ENCODE measurements around the gene PARVG.

Gene PARVG

DNA sequence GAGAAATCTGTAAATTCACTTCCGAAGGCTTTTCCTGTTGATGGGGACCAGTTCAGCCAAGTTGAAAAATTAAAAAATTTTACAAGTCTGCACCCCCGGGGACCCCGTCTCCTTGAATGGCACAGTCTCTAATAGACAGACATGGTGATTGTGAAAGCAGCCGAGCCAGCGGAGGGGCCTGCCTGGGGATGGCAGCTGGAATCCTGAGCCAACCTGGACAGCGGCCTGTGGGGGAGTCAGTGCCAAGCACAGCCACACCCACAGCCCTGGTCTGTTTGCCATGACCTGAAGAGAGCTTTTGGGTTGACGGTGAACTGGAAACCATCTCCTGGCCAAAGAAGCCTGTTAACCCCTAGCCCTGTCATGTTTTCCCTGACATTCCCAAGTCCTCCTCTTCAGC lies 64.7 kb downstream of the PARVG start:
- DNase-seq (ENCODE audit: low spot score), result no peak

DNA sequence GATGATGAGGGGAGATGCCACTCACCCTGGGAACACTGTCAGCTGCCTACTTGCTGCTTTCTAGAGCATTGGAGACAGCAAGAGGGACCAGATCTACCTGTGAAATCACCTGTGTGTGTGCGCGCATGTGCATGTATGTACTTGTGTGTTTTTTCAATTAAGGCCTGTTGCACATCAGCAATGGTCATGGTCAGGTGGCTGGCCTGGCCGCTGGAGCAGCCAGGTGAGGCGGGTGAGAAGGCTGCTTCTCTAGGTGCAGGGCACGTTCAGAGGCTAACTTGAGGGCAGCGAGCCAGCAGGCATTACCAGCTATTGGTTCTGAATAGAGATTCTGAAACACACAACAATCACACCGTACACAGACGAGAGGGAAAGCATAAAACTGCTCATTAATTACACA lies 65.1 kb downstream of the PARVG start:
- DNase-seq (ENCODE audit: low spot score), result no peak

DNA sequence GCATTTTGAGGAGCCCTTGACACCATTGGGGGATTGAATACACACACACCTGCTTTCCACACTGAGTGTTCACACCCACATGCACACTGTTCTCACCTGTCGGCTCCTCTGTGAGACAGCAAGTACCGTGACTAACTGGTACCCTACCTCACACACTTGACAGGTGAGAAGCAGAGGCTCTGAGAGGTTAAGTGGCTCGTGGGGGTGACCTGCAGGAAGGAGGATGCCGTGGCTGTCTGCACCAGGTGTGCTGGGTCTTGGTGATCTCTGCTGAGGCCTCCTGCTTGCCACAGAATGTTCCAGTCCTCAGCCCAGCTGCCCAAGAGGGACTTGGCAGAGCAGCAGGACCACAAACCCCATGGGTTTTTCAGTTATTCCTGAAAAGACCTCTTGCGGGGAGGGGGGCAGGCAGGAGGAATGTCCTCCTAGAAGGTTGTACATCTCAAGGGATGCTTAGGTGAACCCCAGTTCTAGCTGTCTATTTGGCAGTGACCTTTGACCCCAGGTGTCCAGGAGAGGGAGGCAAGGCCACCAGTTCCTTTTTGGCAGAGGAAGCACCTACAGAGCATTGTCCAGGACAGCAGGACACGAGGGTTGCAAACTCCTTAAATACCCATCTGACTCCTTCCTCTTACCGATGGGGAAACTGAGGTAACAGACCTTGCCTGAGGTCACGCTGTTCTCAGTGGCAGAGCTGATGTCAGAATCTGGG lies 66.0 kb downstream of the PARVG start:
- no peak for DNase-seq (ENCODE audit: low spot score)

DNA sequence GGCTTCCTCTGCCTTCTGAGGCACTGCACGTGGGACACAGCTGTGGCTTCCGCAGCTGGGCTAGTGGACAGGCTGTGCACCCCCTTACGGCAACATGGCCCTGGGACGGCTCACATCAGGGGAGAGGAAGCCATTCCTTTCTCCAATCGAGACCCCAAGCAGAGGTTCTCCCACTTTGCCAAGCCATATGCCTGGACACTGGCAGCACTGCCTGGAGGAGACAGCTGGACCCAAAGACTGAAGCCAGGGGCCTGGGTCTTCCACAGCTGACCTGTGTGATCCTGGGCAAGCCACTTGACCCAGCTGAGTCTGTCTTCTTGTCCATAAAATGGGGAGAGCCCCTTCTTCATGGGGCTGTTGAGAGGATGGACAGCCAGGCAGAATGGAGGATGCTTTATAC lies 66.6 kb downstream of the PARVG start:
- DNase-seq (ENCODE audit: low spot score), result no peak

DNA sequence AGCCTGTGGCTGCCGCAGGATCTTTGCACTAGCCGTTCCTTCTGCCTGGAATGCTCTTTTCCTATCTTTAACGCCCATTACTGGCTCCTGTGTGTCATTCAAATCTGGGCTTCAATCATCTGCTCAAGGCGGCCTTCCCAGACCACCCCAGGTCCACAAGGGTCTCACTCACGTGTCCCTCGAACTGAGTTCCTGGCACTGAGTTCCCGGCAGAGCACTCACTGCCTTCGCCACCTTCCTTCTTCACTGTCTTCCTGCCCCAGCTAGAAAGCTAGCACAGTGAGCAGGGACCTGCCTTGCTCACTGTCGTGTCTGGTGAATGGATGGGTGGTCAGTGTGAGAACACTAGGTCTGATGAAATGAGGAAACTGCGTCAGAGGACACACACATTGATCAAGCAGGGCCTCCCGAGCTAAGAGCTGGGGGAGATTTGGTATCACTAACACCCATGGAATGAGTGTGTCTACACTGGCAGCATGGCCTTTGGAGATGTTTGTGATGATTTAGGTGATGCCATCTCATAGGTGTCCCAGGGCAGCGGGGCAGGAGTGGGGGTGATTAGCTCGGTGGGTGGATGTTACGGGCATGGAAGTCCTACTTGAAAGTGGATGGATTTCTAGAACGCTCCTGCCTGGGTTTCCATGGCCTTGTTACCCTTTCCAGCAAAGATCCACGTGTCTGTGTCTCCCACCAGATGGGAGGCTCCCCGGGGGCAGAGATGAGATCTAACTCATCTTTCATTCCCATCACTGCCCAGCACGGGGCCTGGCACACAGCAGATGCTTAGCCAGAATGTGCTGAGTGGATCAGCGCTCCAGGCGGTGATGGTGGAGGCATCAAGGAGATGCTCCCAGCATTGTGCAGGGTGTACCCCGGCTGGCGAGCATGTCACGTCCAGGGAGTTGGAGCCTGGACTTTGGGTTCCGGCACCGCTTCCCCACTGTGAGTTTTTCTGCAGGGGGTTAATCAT lies 67.5 kb downstream of the PARVG start:
- DNase-seq (ENCODE audit: low spot score), result no peak

DNA sequence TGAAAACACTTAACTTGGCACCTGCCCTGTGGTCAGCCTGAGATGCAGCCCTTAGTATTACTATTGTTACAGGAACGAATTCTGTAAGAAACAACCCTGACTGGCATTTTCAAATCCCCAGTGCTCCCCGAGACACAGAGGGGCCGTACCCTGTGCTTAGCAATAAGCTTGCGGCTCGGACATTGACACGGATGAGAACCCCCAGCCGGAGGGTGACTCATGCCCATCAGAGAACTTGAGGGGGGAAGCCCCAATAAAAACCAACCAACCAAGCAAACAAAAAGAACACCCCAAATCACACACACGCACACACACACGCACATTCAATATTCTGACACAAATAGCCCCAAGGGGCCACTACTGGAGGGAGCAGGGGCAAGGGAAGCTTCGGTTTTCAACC lies 68.2 kb downstream of the PARVG start:
- DNase-seq (ENCODE audit: low spot score), result no peak

DNA sequence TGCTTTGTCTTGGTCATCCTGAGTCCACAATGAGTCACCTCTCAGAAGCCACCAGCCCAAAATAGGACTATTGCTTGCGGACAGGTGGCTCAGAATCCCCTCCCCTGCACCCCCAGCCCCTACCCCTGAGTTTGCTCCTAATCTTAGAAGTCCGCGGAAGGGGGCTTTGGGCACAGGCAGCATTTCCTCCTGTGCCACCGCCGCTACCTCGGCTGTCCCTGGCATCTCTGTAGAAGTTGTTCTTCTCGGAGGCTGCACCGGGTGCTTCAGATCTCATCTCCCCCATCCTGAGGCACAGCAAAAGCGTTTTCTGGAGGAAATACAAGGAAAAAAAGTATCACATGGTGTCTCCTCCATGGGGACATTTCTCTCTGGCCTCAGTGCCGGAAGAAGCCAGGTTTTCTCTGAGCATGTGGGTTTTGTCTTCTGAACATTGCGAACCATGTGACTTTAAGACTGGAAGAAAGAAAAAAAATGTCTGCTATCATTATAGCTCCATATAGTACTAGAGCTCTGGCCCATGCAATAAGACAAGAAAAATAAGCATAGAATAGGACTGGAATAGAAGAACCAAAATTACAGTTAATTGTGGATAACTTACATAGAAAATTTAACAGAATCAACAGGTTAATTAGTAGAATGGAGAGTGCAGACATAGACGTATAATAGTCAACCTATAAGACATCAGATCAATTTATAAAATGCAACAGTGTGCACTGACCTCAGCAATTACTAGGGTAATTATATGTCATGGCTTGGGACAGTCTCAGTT lies 68.8 kb downstream of the PARVG start:
- DNase-seq (ENCODE audit: low spot score), result no peak

DNA sequence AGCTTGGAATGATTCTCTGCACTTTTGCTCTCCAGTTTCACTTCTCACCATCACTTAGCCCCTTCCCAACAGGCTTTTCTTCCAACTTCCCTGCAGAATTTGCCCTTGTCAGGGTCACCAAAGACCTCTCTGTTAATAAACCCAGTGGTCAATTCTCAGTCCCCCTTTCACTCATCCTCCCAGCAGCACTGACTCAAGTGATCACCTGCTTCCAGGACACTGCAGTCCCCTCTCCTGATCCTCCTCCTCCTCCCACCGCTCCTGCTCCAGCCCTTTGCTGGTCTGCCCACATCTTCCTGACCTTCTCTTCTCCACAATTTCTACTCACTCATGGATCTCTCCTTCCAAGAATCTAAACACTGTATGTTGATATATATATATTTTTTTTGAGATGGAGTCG lies 74.1 kb downstream of the PARVG start:
- DNase-seq (ENCODE audit: low spot score), result no peak

DNA sequence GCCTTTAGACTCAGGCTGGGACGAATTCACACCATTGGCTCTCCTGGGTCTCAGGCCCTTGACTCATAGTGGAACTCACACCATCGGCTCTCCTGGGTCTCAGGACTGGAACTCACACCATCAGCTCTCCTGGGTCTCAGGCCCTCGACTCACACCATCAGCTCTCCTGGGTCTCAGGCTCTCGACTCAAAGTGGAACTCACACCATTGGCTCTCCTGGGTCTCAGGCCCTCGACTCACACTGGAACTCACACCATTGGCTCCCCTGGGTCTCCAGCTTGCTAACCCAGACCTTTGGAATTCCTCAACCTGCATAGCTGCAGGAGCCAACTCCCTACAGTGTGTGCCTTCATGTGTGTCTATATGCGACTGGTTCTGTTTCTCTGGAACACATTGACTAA lies 75.4 kb downstream of the PARVG start:
- no peak for DNase-seq (ENCODE audit: low spot score)

DNA sequence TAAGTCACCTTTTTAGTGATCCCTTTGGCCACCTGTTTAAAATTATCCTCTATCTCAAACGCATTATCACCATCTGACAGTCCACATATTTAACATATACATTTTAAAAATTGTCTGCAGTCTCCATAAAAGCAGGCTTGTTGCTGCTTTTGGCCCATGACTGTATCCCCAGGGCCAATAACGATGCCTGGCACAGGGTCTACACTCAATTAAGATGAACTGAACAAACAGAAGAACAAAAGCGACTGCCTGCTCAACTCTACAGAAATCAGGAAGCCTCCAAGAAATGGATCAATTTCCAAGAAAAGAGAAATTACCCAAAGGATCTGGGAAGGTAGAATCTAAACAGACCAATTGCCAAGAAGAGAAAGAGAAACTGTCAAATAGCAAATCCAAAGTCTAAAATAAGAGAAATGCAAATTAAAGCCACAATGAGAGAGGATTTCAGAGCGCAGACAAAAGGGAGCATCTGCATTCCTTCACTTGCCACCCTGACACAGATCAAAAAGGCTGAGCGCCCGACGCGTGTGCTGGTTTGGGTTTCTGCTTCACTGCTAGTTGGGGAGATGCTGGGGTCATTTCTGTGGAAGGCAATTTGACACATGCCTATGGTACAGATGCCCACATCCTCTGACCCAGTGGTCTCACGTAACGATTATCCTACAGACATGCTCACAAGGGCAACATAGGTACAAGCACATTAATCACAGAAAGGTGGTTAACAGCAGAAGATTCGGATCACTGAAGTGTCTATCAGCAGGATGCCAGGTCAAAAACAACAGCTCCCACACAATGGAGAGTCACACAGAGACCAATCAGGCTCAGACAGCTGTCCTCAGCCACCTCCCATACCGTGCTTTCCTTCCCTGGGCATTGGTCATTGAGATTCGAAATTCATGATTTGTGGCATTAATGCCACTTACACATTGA lies 76.1 kb downstream of the PARVG start:
- DNase-seq (ENCODE audit: low spot score), result no peak

Data from COLO829 (cell line).